ENCODE data around the gene WBP1.
A peak's percentile ranks its signal among the peaks of the same experiment; 100 is the strongest.
"Not testable (repeated sequence)": the region's sequence is repeated elsewhere in the genome, so short reads cannot be mapped to it uniquely, and the experiment has no call there.

The WBP1 gene

GRCh38 chr2:74428675-74429074 lies 29.6 kb upstream of the WBP1 start:
- DNase-seq = no peak

- no peak for DNase-seq
These were observed 28.5 kb upstream of the WBP1 start for GRCh38 chr2:74429487-74430451.

GRCh38 chr2:74430502-74430901 lies 27.7 kb upstream of the WBP1 start:
- no peak for DNase-seq

GRCh38 chr2:74436111-74436805 lies 22.0 kb upstream of the WBP1 start:
- DNase-seq = no peak

GRCh38 chr2:74436848-74437695 lies 21.2 kb upstream of the WBP1 start:
- no peak for DNase-seq

- DNase-seq = no peak
These were observed 20.0 kb upstream of the WBP1 start for GRCh38 chr2:74438248-74438647.

- DNase-seq = no peak
These were observed 18.9 kb upstream of the WBP1 start for GRCh38 chr2:74439373-74439772.

GRCh38 chr2:74439803-74440377 lies 18.3 kb upstream of the WBP1 start:
- DNase-seq = no peak

- DNase-seq = peak; percentile 68
These were observed 17.7 kb upstream of the WBP1 start for GRCh38 chr2:74440378-74441169.

- DNase-seq = no peak
These were observed 17.0 kb upstream of the WBP1 start for GRCh38 chr2:74441170-74441689.

- DNase-seq = peak; percentile 42
These were observed 16.4 kb upstream of the WBP1 start, which contains the start of gene RTKN for GRCh38 chr2:74441690-74442482. Gene RTKN (minus strand): TSS chr2:74441937. CDS start chr2:74441816, 121 bp downstream.

GRCh38 chr2:74442483-74443297 lies 15.5 kb upstream of the WBP1 start:
- not testable (repeated sequence) for DNase-seq

- DNase-seq = no peak
These were observed 13.5 kb upstream of the WBP1 start for GRCh38 chr2:74444498-74445318.

- no peak for DNase-seq
These were observed 10.8 kb upstream of the WBP1 start for GRCh38 chr2:74447230-74447999.

- no peak for DNase-seq
These were observed 9.5 kb upstream of the WBP1 start for GRCh38 chr2:74448771-74449170.

GRCh38 chr2:74450570-74451190 lies 7.6 kb upstream of the WBP1 start:
- no peak for DNase-seq

Data from DMS153 (cell line).